Measurements from ENCODE around the gene POP7.

DNA sequence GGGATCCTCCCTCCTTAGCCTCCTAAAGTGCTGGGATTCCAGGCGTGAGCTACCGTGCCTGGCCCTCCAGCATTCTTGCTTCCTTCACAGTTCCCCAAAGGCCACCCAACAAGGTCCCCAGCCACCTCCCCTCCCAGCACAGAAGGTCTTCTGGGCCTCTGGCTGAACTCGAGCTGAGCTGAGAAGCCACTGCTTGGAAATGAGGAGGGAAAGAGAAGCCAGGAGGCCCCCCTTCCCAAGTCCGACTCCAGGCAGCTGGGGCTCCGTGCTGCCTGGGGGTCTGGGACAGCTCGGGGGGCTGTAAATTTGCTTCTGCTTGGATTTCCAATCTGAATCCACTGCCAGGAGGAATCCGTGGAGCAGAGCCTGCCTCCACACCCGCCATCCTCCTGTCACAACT is 8.8 kb downstream of the POP7 start:
- TF ChIP-seq, protein P1, sequence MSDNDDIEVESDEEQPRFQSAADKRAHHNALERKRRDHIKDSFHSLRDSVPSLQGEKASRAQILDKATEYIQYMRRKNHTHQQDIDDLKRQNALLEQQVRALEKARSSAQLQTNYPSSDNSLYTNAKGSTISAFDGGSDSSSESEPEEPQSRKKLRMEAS (CRISPR knock-in tag; IDR thresholded peaks at IDR 0.05), result no peak
- TF ChIP-seq FOXJ3 (CRISPR knock-in tag; IDR thresholded peaks at IDR 0.05; ENCODE audit: borderline replicate concordance), result no peak

Measured in WTC11 (cell line).